K562 (cell line): ENCODE data around the gene NAXD. TPM values are rescaled to one million over a fixed set of nuclear protein-coding genes. Genes with fewer than 3 reads are reported as not detected.
A peak's percentile ranks its signal among the peaks of the same experiment; 100 is the strongest.

Experiments
- ATAC-seq: fragments of 200-7000 bp; cut with Tn5 transposase; 3 replicates; pipeline ENCODE4 v1.9.1; 2020; ENCODE audit warnings: moderate library complexity
- BruUV-seq: library from RNA; stranded (reverse); fragments of 400-500 nt; replicated peaks from 2 replicates; lab custom pipeline; 2021; lab: Mats Ljungman, UMichigan
- CTCF ChIA-PET: fragments of 300-600 bp; formaldehyde crosslinking; extraction: SDS; loops from one replicate; lab custom pipeline; 2021; ENCODE audit warnings: low intra/inter-chr PET ratio; lab: Yijun Ruan, JAX
- POLR2A ChIA-PET: fragments of 300-600, 350-650 bp; sonication (Branson Sonifier 250); formaldehyde crosslinking; extraction: SDS; loops from one replicate; lab custom pipeline; 2021; ENCODE audit warnings: antibody characterized with exemption, inconsistent platforms; lab: Yijun Ruan, JAX
- DNase-seq, 4 experiments: peaks; one replicate each; pipeline versions ENCODE4 v3.0.0 to v3.0.0-alpha.2; 2011 to 2018; ENCODE audit warnings: low spot score in 3 of 4, mixed read lengths in 3 of 4; ENCODE audit errors: extremely low read depth in 1 of 4
- FAIRE-seq: peaks from 2 replicates; lab custom pipeline; 2011; peaks lifted over from hg19 to GRCh38; lab: Jason Lieb, UNC
- H2AFZ ChIP-seq: 2 replicates; pipeline ENCODE4 v1.6.0; 2011; ENCODE audit warnings: low read depth, low read length, control low read depth, inconsistent platforms
- H3K27ac ChIP-seq: fragments of 200-600 bp; 3 replicates; pipeline ENCODE4 v1.8.0; 2011; ENCODE audit warnings: low read depth, mild to moderate bottlenecking, control low read depth, inconsistent platforms, low read length, moderate library complexity, mixed read lengths; ENCODE audit errors: extremely low read depth
- H3K27me3 ChIP-seq, 2 experiments: fragments of 300-600 bp in 1 of 2; 2 replicates in 1 of 2; 3 replicates in 1 of 2; pipeline versions ENCODE4 v1.6.0 to v1.8.0; 2011; ENCODE audit warnings: inconsistent platforms in 2 of 2, low read length in 2 of 2, mild to moderate bottlenecking in 1 of 2, mixed read lengths in 1 of 2, moderate library complexity in 1 of 2; ENCODE audit not compliant: control insufficient read depth in 2 of 2, insufficient read depth in 2 of 2
- H3K36me3 ChIP-seq: fragments of 300-600 bp; 3 replicates; pipeline ENCODE4 v1.8.0; 2011; ENCODE audit warnings: mild to moderate bottlenecking, low read length, inconsistent platforms; ENCODE audit not compliant: control insufficient read depth, insufficient read depth
- H3K4me1 ChIP-seq, 2 experiments: fragments of 200-600 bp in 1 of 2; replicated peaks in 1 of 2; 2 replicates in 1 of 2; 3 replicates in 1 of 2; pipeline versions ENCODE4 v1.5.1 to v1.8.0; 2011; ENCODE audit warnings: inconsistent platforms in 2 of 2, low read length in 2 of 2, mild to moderate bottlenecking in 1 of 2, mixed read lengths in 1 of 2, moderate library complexity in 1 of 2; ENCODE audit not compliant: control insufficient read depth in 2 of 2, insufficient read depth in 2 of 2
- H3K4me2 ChIP-seq: 2 replicates; pipeline ENCODE4 v1.6.1; 2011; ENCODE audit warnings: low read length, control low read depth, inconsistent platforms, mixed read lengths; ENCODE audit not compliant: insufficient read depth
- H3K4me3 ChIP-seq: fragments of 200-600 bp; sonication (generic), shearing (Covaris generic); 2 replicates; pipeline ENCODE4 v1.5.1; 2016; ENCODE audit warnings: control low read depth, inconsistent platforms
- H3K79me2 ChIP-seq: fragments of 200-600 bp; 3 replicates; pipeline ENCODE4 v1.8.0; 2011; ENCODE audit warnings: low read length, inconsistent platforms; ENCODE audit not compliant: control insufficient read depth, insufficient read depth
- H3K9ac ChIP-seq, 2 experiments: 2 replicates each; pipeline versions ENCODE4 v1.6.0 to v1.6.1; 2011; ENCODE audit warnings: low read depth in 2 of 2, low read length in 2 of 2, control low read depth in 1 of 2, inconsistent platforms in 1 of 2, mild to moderate bottlenecking in 1 of 2, mixed read lengths in 1 of 2; ENCODE audit not compliant: insufficient read depth in 1 of 2
- H3K9me1 ChIP-seq: one replicate; pipeline ENCODE4 v1.6.0; 2011; ENCODE audit warnings: inconsistent platforms, mild to moderate bottlenecking, low read length, moderate library complexity; ENCODE audit not compliant: control insufficient read depth, insufficient read depth
- H3K9me3 ChIP-seq: replicated peaks from 2 replicates; pipeline ENCODE4 v1.5.1; 2011; ENCODE audit warnings: low read depth, low read length, inconsistent platforms; ENCODE audit not compliant: control insufficient read depth, insufficient read depth
- H4K20me1 ChIP-seq: replicated peaks from 2 replicates; pipeline ENCODE4 v1.6.1; 2011; ENCODE audit warnings: low read length, inconsistent platforms, mixed read lengths; ENCODE audit not compliant: control insufficient read depth, insufficient read depth
- ADNP ChIP-seq: fragments of 200-800 bp; sonication (Bioruptor generic); IDR thresholded peaks from 2 replicates; pipeline ENCODE4 v1.6.1; 2016; ENCODE audit warnings: missing genetic modification characterization, missing compliant biosample characterization
- ETV6 ChIP-seq, 3 experiments: fragments of 150-350 bp in 1 of 3; sonication (generic) in 1 of 3; formaldehyde crosslinking in 1 of 3; IDR thresholded peaks; 2 replicates each; pipeline versions ENCODE4 v1.6.1 to v1.8.0; 2014 to 2022; ENCODE audit warnings: borderline replicate concordance in 2 of 3, low read depth in 2 of 3, antibody characterized with exemption in 1 of 3, low read length in 1 of 3, mild to moderate bottlenecking in 1 of 3, missing genetic modification reagents in 1 of 3
- MECOM ChIP-seq: fragments of 250-450 bp; sonication (Bioruptor Pico); IDR thresholded peaks from 2 replicates; pipeline ENCODE4 v1.8.0; 2022; ENCODE audit warnings: inconsistent platforms
- MTA3 ChIP-seq: fragments of 450-650 bp; formaldehyde crosslinking; IDR thresholded peaks from 2 replicates; pipeline ENCODE4 v1.6.1; 2017; ENCODE audit warnings: mild to moderate bottlenecking, borderline replicate concordance
- NR1H2 ChIP-seq: sonication (generic); formaldehyde crosslinking; IDR thresholded peaks from 2 replicates; pipeline ENCODE4 v1.4.0; 2020; ENCODE audit warnings: mild to moderate bottlenecking, missing genetic modification reagents
- POLR2G ChIP-seq: fragments of 200-400 bp; formaldehyde crosslinking; IDR thresholded peaks from 2 replicates; pipeline ENCODE4 v1.6.1; 2017; ENCODE audit warnings: low read depth, mild to moderate bottlenecking, antibody characterized with exemption, low read length, moderate library complexity
- SMARCE1 ChIP-seq: fragments of 450-650 bp; IDR thresholded peaks from 2 replicates; pipeline ENCODE4 v1.7.1; 2016; ENCODE audit warnings: mild to moderate bottlenecking
- TAF1 ChIP-seq: IDR thresholded peaks from 2 replicates; pipeline ENCODE4 v1.6.1; 2011; ENCODE audit warnings: mild to moderate bottlenecking, low read length, moderate library complexity; ENCODE audit not compliant: insufficient read depth, control insufficient read depth, severe bottlenecking; ENCODE audit errors: extremely low read depth
- WGBS: fragments of 100-300 bp; shearing (Covaris generic); methylation state at CpG from one replicate; pipeline ENCODE4 v1.1.6; 2016; ENCODE audit warnings: low coverage, mixed read lengths; ENCODE audit not compliant: insufficient coverage; ENCODE audit errors: missing lambda C conversion rate; 5-methylcytosine and 5-hydroxymethylcytosine counted together
- in situ Hi-C: fragments of 300-500 bp; cut with MboI; formaldehyde crosslinking; loops from 4 replicates; pipeline ENCODE4 v1.15.0; 2018; ENCODE audit warnings: inconsistent platforms, mixed read lengths
- intact Hi-C: fragments of 100-400 bp; cut with micrococcal nuclease; formaldehyde crosslinking; loops from 2 replicates; pipeline ENCODE4 v1.14.2; 2022
- polyA plus RNA-seq, 8 experiments: library from polyadenylated mRNA; depleted of rRNA in 4 of 8; stranded (reverse) in 5 of 8; unstranded in 3 of 8; fragments of >200 nt; fragmentation: Nextera tagmentation in 2 of 8; fragmentation: Illumina TruSeq in 1 of 8; extraction: Ambion mirVana in 2 of 8; extraction: Trizol in 1 of 8; gene quantifications; 2 replicates each; pipeline versions ENCODE4 v1.2.1 to v1.2.3, GENCODE V29; 2011 to 2014; ENCODE audit warnings: inconsistent platforms in 1 of 8, missing spikeins in 1 of 8
- total RNA-seq, 7 experiments: library from RNA; depleted of rRNA in 6 of 7; stranded (reverse); fragments of >200 nt in 6 of 7; fragmentation: Illumina TruSeq in 2 of 7; extraction: Trizol in 2 of 7; gene quantifications; 2 replicates each; pipeline versions ENCODE4 v1.2.1 to v1.2.3, GENCODE V29; 2011 to 2021; ENCODE audit warnings: low replicate concordance in 1 of 7
- TF ChIP-seq, protein P1 (sequence below): fragments of 250-450 bp; sonication (Bioruptor Pico); IDR thresholded peaks from 2 replicates; pipeline ENCODE4 v1.5.0; 2020; ENCODE audit warnings: mild to moderate bottlenecking, borderline replicate concordance
- TF ChIP-seq, protein P2 (sequence below): sonication (generic); formaldehyde crosslinking; IDR thresholded peaks from 2 replicates; pipeline ENCODE4 v1.8.0; 2022; ENCODE audit warnings: mild to moderate bottlenecking, low read depth, missing genetic modification reagents

The NAXD gene
- total and polyA plus RNA-seq, 9 of the 15 experiments (the other 6 are each of a cell fraction or from before 2014, with no cell fraction given), result 0.59 to 20.6 (median 13.0) TPM

DNA sequence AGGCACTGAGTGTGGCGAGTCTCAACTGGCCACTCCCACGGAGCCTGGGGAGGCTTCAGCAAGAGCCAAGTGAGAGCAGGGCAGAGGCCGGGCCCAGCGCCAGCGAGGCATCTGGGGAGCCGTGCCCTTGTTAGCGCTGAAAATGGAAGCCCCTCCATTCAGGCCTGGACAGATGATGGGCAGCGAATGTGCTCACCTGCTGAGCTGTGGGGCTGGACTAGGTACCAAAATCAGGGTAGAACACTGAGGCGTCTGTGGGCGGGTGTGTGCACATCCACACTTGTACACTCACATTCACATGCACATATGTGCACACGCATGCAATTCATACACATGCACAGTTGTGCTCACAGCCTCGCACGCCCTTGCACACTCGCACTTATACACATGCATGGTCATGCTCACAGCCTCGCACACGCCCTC lies 20.7 kb downstream of the NAXD start:
- no peak for ATAC-seq
- H3K36me3 ChIP-seq, result peaks cover 77% of the 10 kb centered on the region; the same call in 2 of the 3 replicates
- TF ChIP-seq POLR2G, result peak; percentile 10; the same call in 1 of the 2 replicates
- TF ChIP-seq, protein P1, sequence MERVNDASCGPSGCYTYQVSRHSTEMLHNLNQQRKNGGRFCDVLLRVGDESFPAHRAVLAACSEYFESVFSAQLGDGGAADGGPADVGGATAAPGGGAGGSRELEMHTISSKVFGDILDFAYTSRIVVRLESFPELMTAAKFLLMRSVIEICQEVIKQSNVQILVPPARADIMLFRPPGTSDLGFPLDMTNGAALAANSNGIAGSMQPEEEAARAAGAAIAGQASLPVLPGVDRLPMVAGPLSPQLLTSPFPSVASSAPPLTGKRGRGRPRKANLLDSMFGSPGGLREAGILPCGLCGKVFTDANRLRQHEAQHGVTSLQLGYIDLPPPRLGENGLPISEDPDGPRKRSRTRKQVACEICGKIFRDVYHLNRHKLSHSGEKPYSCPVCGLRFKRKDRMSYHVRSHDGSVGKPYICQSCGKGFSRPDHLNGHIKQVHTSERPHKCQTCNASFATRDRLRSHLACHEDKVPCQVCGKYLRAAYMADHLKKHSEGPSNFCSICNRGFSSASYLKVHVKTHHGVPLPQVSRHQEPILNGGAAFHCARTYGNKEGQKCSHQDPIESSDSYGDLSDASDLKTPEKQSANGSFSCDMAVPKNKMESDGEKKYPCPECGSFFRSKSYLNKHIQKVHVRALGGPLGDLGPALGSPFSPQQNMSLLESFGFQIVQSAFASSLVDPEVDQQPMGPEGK (CRISPR knock-in tag), result no peak
- FAIRE-seq, result no peak
- H3K79me2 ChIP-seq, result peaks cover 6% of the 10 kb centered on the region
- H3K27me3 ChIP-seq, result no peaks in the 10 kb centered on the region
- no peak overlapping the region for H3K4me2 ChIP-seq
- POLR2A ChIA-PET, result no interaction called here
- peaks cover 0 to 8% of the 10 kb centered on the region in 2 experiments; a peak in 2 of 5 replicates for H3K4me1 ChIP-seq
- H3K4me3 ChIP-seq, result no peak overlapping the region
- H3K9ac ChIP-seq, result no peak overlapping the region
- DNase-seq, result no peak
- CTCF ChIA-PET, result no interaction called here
- H3K27ac ChIP-seq, result no peak overlapping the region
- no peak overlapping the region for H2AFZ ChIP-seq
- BruUV-seq, result no TSS peak
- no peaks in the 10 kb centered on the region for H3K9me3 ChIP-seq
- WGBS, result 97% methylated on average over 12 of the region's 16 CpGs
- in situ Hi-C loops (no loop called here), intact Hi-C loops (no loop called here)
- H4K20me1 ChIP-seq, result no peaks in the 10 kb centered on the region
- H3K9me1 ChIP-seq, result no peaks in the 10 kb centered on the region

DNA sequence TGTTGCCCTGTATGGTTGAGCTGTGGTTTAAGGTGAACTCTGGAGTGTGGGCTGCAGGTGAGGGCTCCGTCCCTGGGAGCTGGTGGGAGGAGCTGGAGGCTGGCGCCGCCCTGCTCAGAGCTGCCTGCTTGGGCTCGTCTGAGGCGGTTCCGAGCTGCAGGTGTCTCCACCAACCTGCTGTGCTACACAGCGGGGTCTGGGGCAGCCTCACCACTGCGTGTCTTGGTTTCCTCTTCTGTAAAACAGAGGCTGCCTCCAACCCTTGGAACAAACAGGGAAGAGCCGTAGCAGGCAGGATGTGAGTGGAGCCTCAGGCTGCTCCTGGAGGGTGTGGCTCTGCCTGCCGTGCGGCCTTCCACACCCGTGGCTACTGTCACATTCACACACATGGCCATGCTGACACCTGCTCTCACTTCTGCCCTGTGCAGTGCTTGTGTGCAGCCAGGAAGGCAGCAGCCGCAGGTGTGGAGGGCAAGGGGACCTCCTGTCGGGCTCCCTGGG lies 21.4 kb downstream of the NAXD start:
- Histone ChIP-seq H3K9me1 (no peaks in the 10 kb centered on the region), H3K4me3 (no peak overlapping the region), H3K27ac (no peak overlapping the region), H3K27me3 (no peaks in the 10 kb centered on the region), H4K20me1 (no peaks in the 10 kb centered on the region), H3K9ac (no peak overlapping the region), H2AFZ (no peak overlapping the region), H3K79me2 (no peaks in the 10 kb centered on the region), H3K36me3 (peaks cover 77% of the 10 kb centered on the region; the same call in 2 of the 3 replicates), H3K9me3 (no peaks in the 10 kb centered on the region)
- ChIA-PET CTCF (no interaction called here), POLR2A (no interaction called here)
- DNase-seq, result no peak
- FAIRE-seq, result no peak
- in situ Hi-C loops, result no loop called here
- no peak for ATAC-seq
- no TSS peak for BruUV-seq
- TF ChIP-seq SMARCE1 (no peak), TAF1 (no peak), ADNP (tag) (no peak), ETV6 (IDR thresholded peaks at IDR 0.05; ENCODE audit: borderline replicate concordance in 1 of 2, low read depth in 2 of 2, low read length in 1 of 2) (no peak), ETV6 (CRISPR knock-in tag; IDR thresholded peaks at IDR 0.05; ENCODE audit: borderline replicate concordance) (no peak), MTA3 (no peak), MECOM (no peak), NR1H2 (CRISPR knock-in tag) (no peak)
- TF ChIP-seq, protein P2, sequence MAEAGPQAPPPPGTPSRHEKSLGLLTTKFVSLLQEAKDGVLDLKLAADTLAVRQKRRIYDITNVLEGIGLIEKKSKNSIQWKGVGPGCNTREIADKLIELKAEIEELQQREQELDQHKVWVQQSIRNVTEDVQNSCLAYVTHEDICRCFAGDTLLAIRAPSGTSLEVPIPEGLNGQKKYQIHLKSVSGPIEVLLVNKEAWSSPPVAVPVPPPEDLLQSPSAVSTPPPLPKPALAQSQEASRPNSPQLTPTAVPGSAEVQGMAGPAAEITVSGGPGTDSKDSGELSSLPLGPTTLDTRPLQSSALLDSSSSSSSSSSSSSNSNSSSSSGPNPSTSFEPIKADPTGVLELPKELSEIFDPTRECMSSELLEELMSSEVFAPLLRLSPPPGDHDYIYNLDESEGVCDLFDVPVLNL (CRISPR knock-in tag), result no peak
- TF ChIP-seq, all 486 proteins: peak for 0
- Histone ChIP-seq H3K4me2 (no peak overlapping the region), H3K4me1 (peaks cover 0 to 8% of the 10 kb centered on the region in 2 experiments; a peak in 2 of 5 replicates)
- 90% methylated on average over 6 of the region's 14 CpGs for WGBS
- intact Hi-C loops, result no loop called here
